Measurements from ENCODE around the gene TMEM163.

TMEM163 gene

GRCh38 chr2:134692499-134692898, 26.3 kb downstream of the TMEM163 start:
- DNase-seq (ENCODE audit: low spot score), result no peak

- no peak for DNase-seq (ENCODE audit: low spot score)
Measured at GRCh38 chr2:134690629-134691215, 28.1 kb downstream of the TMEM163 start.

GRCh38 chr2:134689315-134689714, 29.5 kb downstream of the TMEM163 start:
- DNase-seq (ENCODE audit: low spot score), result no peak

- no peak for DNase-seq (ENCODE audit: low spot score)
Measured at GRCh38 chr2:134685967-134686366, 32.8 kb downstream of the TMEM163 start.

- peak; percentile 77 for DNase-seq (ENCODE audit: low spot score)
Measured at GRCh38 chr2:134683561-134684112, 35.2 kb downstream of the TMEM163 start.

- DNase-seq (ENCODE audit: low spot score), result no peak
Measured at GRCh38 chr2:134682726-134683125, 36.1 kb downstream of the TMEM163 start.

- DNase-seq (ENCODE audit: low spot score), result peak; percentile 74
Measured at GRCh38 chr2:134681201-134681600, 37.6 kb downstream of the TMEM163 start.

- peak; percentile 76 for DNase-seq (ENCODE audit: low spot score)
Measured at GRCh38 chr2:134679745-134680144, 39.1 kb downstream of the TMEM163 start.

GRCh38 chr2:134679294-134679693, 39.5 kb downstream of the TMEM163 start:
- DNase-seq (ENCODE audit: low spot score), result no peak

GRCh38 chr2:134677856-134678756, 40.7 kb downstream of the TMEM163 start:
- no peak for DNase-seq (ENCODE audit: low spot score)

GRCh38 chr2:134676960-134677359, 41.8 kb downstream of the TMEM163 start:
- DNase-seq (ENCODE audit: low spot score), result no peak

GRCh38 chr2:134675314-134675713, 43.5 kb downstream of the TMEM163 start:
- DNase-seq (ENCODE audit: low spot score), result no peak

- no peak for DNase-seq (ENCODE audit: low spot score)
Measured at GRCh38 chr2:134674687-134675086, 44.1 kb downstream of the TMEM163 start.

GRCh38 chr2:134671513-134671912, 47.3 kb downstream of the TMEM163 start:
- peak; percentile 90 for DNase-seq (ENCODE audit: low spot score)

- peak; percentile 72 for DNase-seq (ENCODE audit: low spot score)
Measured at GRCh38 chr2:134670955-134671354, 47.8 kb downstream of the TMEM163 start.

GRCh38 chr2:134669731-134670669, 48.8 kb downstream of the TMEM163 start:
- DNase-seq (ENCODE audit: low spot score), result peak; percentile 97

- peak; percentile 99 for DNase-seq (ENCODE audit: low spot score)
Measured at GRCh38 chr2:134668821-134669220, 50.0 kb downstream of the TMEM163 start.

- no peak for DNase-seq (ENCODE audit: low spot score)
Measured at GRCh38 chr2:134667541-134667940, 51.3 kb downstream of the TMEM163 start.

- no peak for DNase-seq (ENCODE audit: low spot score)
Measured at GRCh38 chr2:134667081-134667480, 51.7 kb downstream of the TMEM163 start.

GRCh38 chr2:134665727-134666506, 52.9 kb downstream of the TMEM163 start:
- no peak for DNase-seq (ENCODE audit: low spot score)
